T-helper 9 cell (primary cell): Measurements from ENCODE around the gene TTLL10.

ENCODE experiments used
- DNase-seq: peaks from one replicate; pipeline ENCODE4 v3.0.0-alpha.2; 2020

Gene TTLL10

GRCh38 chr1:1225238-1225845, 51.7 kb downstream of the TTLL10 start:
- DNase-seq = no peak

DNA sequence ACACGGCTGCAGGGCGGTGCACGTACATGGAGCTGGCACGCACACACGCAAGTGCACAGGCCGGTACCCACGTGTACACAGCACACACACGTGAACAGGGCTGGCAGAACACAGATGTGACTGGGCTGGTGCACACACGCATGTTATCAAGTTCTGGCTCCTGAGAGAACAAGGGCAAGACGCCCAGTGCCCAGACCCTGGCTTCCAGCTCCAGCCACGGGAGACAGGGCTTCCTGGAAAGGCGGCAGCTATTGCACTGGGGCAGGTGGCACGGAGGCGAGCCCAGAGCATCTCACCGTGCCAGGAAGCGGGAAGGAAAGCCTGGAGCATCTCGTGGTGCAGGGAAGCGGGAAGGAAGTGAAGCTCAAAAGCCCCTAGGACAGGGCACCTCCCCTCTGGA, 52.2 kb downstream of the TTLL10 start:
- DNase-seq = no peak

- DNase-seq = no peak
These were observed 53.1 kb downstream of the TTLL10 start for GRCh38 chr1:1226566-1227362.

GRCh38 chr1:1227386-1227785, 53.7 kb downstream of the TTLL10 start:
- no peak for DNase-seq

GRCh38 chr1:1228187-1228586, 54.5 kb downstream of the TTLL10 start:
- DNase-seq = no peak

GRCh38 chr1:1228596-1229321, 55.1 kb downstream of the TTLL10 start:
- no peak for DNase-seq

- DNase-seq = no peak
These were observed 56.1 kb downstream of the TTLL10 start for GRCh38 chr1:1229770-1230169.

DNA sequence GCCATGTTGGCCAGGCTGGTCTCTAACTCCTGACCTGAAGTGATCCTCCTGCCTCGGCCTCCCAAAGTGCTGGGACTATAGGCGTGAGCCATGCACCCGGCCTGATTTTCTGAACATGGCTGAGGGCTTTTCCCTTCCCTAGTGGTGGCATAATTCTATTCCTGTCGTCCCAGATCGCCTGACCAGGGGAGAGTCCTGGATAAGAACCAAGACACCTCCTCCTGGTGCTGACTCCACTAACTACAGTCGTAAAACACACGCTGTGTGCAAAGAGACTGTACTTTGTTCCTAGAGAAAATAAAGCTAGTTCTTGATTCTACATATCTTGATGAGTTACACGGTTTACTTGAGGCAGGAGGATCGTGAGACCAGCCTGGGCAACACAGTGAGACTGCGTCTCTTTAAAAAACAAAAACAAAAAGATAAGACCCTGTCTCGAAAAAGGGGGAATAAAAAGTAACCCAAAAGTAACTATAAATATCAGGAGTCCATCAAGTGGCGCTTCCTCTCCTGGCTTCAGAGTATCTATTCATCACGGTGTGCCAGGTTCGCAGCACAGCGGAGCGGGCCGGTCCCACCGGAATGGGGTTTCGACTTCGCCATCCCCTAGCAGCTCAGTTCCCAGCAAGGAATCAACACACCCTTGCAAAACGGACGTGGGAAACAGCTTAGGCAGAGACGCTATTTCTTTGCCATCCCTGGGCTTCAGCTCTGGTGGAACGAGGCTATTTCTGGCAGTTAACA, 57.1 kb downstream of the TTLL10 start:
- DNase-seq = no peak

DNA sequence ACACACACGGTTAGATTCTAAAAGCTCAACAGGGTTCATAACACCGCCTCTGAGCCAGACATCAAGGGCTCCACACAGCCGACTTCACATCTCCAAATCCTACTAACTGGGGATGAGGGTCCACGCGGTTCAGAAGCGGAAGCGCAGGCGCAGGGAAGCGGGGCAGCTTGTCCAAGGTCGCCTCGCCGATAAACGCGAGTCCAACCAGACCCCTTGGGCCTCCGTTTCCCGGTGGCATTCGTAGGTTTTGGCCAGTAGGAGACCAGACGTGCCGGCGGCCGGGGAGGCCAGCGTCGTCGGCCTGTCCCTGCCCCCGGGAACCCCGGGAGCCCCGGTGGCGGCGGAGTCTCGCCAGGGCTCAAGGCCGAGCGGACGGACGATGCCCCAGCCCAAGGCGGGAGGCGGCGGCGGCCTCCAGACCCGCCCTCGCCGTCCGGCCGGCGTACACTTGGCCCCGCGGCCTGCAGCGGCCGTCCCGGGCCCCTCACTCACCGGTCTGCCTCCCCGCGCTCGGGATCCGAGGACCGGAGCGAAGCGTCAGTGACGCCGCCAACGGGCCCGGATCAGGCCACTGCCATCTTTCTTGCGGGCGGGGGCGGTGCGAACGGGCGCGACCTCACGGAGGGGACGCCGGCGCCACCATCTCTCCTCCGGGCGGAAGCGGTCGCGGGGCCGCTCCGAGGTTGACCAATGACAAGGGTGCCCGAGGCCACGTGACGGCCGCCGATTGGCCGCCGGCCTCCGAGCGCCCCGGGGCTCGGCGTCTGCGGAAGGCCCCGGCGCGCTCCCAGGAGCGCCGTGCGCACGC, 57.9 kb downstream of the TTLL10 start, which contains the start of gene SDF4:
TSS of gene SDF4 (minus strand) at position 602 of the 808 bp plus-strand sequence. CDS start 3,229 bp downstream, outside the sequence.
- peak; percentile 95 for DNase-seq

DNA sequence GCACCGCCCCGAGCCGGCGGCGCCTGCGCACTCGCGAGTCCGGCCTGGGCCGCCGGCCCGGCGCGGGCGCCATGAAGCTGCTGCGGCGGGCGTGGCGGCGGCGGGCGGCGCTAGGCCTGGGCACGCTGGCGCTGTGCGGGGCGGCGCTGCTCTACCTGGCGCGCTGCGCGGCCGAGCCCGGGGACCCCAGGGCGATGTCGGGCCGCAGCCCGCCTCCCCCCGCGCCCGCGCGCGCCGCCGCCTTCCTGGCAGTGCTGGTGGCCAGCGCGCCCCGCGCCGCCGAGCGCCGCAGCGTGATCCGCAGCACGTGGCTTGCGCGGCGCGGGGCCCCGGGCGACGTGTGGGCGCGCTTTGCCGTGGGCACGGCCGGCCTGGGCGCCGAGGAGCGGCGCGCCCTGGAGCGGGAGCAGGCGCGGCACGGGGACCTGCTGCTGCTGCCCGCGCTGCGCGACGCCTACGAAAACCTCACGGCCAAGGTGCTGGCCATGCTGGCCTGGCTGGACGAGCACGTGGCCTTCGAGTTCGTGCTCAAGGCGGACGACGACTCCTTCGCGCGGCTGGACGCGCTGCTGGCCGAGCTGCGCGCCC, 58.6 kb downstream of the TTLL10 start, which contains the start of gene B3GALT6:
TSS of gene B3GALT6 (plus strand) at position 30 of the 588 bp plus-strand sequence. CDS start at position 72, 42 bp downstream.
- DNase-seq = no peak

- DNase-seq = no peak
These were observed 59.3 kb downstream of the TTLL10 start for GRCh38 chr1:1232796-1233566.

DNA sequence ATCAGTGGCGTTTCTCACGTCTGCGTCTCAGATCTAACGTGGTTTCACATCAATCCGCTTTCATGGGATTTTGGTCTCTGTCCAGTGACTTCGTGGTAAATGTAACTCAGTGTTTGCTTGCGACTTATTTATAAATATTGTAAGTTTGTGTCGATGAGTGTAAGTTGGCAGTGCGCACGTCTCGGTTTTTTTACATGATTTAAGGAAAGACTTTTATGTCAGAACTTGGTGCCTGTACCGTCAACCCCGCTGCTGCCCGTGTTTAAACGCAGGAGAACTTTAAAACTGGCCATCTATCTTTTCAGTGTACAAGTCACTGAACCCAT, 59.9 kb downstream of the TTLL10 start:
- DNase-seq = no peak

DNA sequence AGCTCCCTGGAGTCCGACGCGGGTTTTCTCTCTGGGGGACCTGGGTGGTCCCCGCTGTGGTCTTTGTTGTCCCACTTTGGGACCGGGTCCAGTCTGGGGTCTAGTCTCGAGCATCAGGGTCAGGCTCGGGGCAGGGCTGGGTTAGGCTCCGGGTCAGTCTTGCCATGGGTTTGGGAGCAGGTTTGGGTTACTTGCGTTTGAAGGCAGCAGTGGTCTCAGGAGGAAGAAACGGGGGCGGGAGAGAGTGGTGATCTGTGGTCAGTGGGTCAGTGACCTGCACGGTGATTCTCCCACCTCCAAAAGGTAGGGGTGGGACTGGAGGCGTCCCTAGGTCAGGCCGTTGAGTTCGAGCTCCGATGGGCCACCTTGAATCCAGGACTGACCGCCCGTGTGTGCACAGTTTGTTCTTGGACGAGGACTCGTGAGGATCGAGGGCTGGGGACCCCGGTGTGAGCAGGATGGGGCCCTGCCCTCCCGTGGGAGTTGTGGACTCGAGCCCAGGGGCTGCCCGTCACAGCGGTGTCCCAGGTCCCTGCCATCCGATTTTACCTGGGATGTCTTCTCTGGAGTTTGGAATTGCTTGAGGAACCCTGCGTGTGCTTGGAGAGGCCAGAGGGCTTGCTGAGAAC, 60.6 kb downstream of the TTLL10 start:
- DNase-seq = no peak

- DNase-seq = no peak
These were observed 61.5 kb downstream of the TTLL10 start for GRCh38 chr1:1235016-1235744.

GRCh38 chr1:1236176-1236763, 62.6 kb downstream of the TTLL10 start:
- no peak for DNase-seq

GRCh38 chr1:1236945-1237873, 63.5 kb downstream of the TTLL10 start:
- no peak for DNase-seq

DNA sequence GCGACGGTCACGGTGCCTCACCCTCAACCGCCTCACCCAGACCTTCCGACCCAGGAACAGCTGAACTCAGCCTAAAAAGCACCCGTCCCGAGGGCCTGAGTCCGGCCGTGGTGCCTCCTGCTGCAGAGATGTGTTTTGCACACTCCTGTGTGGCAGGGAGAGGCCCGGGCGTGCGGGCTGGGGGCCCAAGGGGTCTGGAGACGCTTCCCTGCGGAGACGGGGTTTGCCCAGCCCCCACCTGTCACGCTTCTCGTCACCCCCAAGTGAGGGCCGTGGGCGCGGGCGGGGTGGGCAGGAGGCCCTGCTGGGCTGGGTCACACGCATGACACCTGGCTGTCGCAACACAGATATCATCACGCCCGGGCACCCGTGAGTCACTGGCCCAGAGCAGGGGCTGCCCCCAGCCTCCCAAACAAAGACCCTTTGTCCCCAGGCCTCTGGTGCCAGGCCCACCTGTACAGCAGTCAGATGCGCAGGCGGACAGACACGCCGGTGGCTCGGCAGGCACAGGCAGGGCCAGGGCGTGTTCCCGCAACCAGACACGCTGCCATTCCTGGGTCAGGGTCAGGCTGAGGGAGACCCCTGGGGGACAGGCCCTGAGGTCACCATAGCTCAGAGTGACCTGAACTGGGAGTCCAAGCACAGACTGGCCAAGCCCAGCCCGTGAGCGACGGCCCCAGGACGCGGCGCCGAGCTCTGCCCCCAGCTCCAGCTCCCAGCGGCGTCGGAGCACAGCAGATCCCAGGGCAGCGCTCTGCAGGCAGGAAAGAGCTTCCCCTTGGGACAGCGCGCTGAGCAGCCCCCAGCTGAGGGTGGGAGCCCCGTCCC, 64.4 kb downstream of the TTLL10 start:
- no peak for DNase-seq
